Activated CD4-positive, alpha-beta T cell treated with anti-CD3 and anti-CD28 coated beads, Interleukin-2, amount 50 U/mL, for 4 hours (primary cell): Measurements from ENCODE around the gene GRID1.
"Not testable (repeated sequence)": the region's sequence is repeated elsewhere in the genome, so short reads cannot be mapped to it uniquely, and the experiment has no call there.

Experiments used
- DNase-seq, 2 experiments: peaks; one replicate each; pipeline ENCODE4 v3.0.0-alpha.2; 2020

Gene GRID1

GRCh38 chr10:86102031-86102430 is 264.6 kb downstream of the GRID1 start:
- DNase-seq = no peak

GRCh38 chr10:86100581-86101061 is 266.0 kb downstream of the GRID1 start:
- no peak for DNase-seq

GRCh38 chr10:86099542-86100334 is 266.9 kb downstream of the GRID1 start:
- DNase-seq = no peak

- DNase-seq = no peak
Observed at GRCh38 chr10:86098187-86098881, 268.3 kb downstream of the GRID1 start.

- DNase-seq = not testable (repeated sequence)
Observed at GRCh38 chr10:86095061-86095460, 271.5 kb downstream of the GRID1 start.

- not testable (repeated sequence) for DNase-seq
Observed at GRCh38 chr10:86092311-86092710, 274.3 kb downstream of the GRID1 start.

- no peak for DNase-seq
Observed at GRCh38 chr10:86091216-86091615, 275.4 kb downstream of the GRID1 start.

- no peak for DNase-seq
Observed at GRCh38 chr10:86090807-86091206, 275.8 kb downstream of the GRID1 start.

GRCh38 chr10:86087716-86088115 is 278.9 kb downstream of the GRID1 start:
- no peak for DNase-seq

- DNase-seq = no peak
Observed at GRCh38 chr10:86086418-86086817, 280.2 kb downstream of the GRID1 start.

- no peak for DNase-seq
Observed at GRCh38 chr10:86085686-86086085, 280.9 kb downstream of the GRID1 start.

GRCh38 chr10:86085136-86085535 is 281.5 kb downstream of the GRID1 start:
- no peak for DNase-seq

GRCh38 chr10:86084585-86084984 is 282.0 kb downstream of the GRID1 start:
- DNase-seq = no peak

- no peak for DNase-seq
Observed at GRCh38 chr10:86083664-86084175, 282.9 kb downstream of the GRID1 start.

- DNase-seq = no peak
Observed at GRCh38 chr10:86083206-86083605, 283.4 kb downstream of the GRID1 start.

GRCh38 chr10:86082556-86082955 is 284.0 kb downstream of the GRID1 start:
- DNase-seq = no peak

- no peak for DNase-seq
Observed at GRCh38 chr10:86079088-86079487, 287.5 kb downstream of the GRID1 start.

GRCh38 chr10:86078639-86079035 is 288.0 kb downstream of the GRID1 start:
- DNase-seq = no peak

- no peak for DNase-seq
Observed at GRCh38 chr10:86077871-86078638, 288.5 kb downstream of the GRID1 start.

- DNase-seq = no peak
Observed at GRCh38 chr10:86077271-86077670, 289.3 kb downstream of the GRID1 start.

GRCh38 chr10:86076497-86076896 is 290.1 kb downstream of the GRID1 start:
- DNase-seq = not testable (repeated sequence)

- no peak for DNase-seq
Observed at GRCh38 chr10:86075512-86075911, 291.1 kb downstream of the GRID1 start.

GRCh38 chr10:86074294-86074693 is 292.3 kb downstream of the GRID1 start:
- no peak for DNase-seq
